ENCODE results near the gene CYP2B6.
"Not testable (repeated sequence)": the region's sequence is repeated elsewhere in the genome, so short reads cannot be mapped to it uniquely, and the experiment has no call there.

Gene CYP2B6

DNA sequence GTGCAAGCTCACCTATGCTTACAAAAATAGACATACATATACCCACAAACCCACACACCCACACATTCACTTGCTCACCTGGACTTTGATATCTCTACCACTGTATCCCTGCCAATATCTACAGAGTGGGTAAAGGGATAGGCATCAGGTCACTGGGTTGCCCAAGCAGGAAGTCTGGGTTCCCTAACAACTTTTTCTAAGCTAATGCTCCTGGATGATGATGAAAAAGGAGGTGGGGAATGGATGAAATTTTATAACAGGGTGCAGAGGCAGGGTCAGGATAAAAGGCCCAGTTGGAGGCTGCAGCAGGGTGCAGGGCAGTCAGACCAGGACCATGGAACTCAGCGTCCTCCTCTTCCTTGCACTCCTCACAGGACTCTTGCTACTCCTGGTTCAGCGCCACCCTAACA is at the start of gene CYP2B6:
TSS of gene CYP2B6 (plus strand) at position 311 of the 410 bp plus-strand sequence. CDS start at position 335, 24 bp downstream.
- H3K36me3 Mint-ChIP-seq (ENCODE audit: low read depth): no peaks in the 10 kb centered on the region
- no peak for DNase-seq
- no peak within 1 kb of the TSS for H3K27ac Mint-ChIP-seq

DNA sequence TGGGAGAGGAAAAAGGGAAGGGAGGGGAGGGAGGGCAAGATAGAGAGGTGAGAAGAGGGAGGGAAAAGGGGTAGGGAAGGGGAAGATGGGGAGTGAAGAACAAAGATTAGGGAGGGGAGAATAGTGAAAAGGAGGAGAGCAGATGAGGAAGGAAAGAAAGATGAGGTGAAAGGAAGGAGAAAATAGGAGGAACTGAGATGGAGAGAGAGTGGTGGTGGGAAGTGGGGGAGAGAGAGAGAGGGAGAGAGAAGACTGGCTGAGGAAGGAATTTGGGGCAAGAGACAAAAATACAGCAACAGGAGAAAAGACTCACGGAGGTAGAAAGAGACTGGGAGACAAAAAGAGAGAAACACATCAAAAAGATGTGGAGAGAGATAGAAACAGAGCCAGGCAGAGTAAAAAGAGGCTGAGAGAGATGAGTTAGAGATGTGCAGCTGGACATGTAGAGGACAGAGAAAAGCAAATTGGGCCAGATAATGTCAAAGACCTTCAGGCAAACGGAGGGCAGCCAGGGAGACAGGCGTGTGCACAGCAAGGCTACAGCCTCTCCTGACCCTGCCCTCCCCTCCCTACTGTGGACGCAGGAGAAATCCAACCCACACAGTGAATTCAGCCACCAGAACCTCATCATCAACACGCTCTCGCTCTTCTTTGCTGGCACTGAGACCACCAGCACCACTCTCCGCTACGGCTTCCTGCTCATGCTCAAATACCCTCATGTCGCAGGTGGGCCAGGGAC is 49.4 kb upstream of the CYP2B6 start:
- peaks cover 31% of the 10 kb centered on the region for H3K27me3 Mint-ChIP-seq
- no peak for DNase-seq
- H3K4me3 Mint-ChIP-seq: no peak overlapping the region
- peaks cover 4% of the 10 kb centered on the region for H3K4me1 Mint-ChIP-seq (ENCODE audit: low read depth)
- no peaks in the 10 kb centered on the region for H3K9me3 Mint-ChIP-seq
- no peak overlapping the region for H3K27ac Mint-ChIP-seq
- H3K36me3 Mint-ChIP-seq (ENCODE audit: low read depth): no peaks in the 10 kb centered on the region

More for the DNA sequence above, at the start of gene CYP2B6:
- Mint-ChIP-seq H3K27me3 (peaks cover 10% of the 10 kb centered on the region), H3K9me3 (peaks cover 13% of the 10 kb centered on the region), H3K4me1 (ENCODE audit: low read depth) (peaks cover 8% of the 10 kb centered on the region), H3K4me3 (no peak within 1 kb of the TSS)

DNA sequence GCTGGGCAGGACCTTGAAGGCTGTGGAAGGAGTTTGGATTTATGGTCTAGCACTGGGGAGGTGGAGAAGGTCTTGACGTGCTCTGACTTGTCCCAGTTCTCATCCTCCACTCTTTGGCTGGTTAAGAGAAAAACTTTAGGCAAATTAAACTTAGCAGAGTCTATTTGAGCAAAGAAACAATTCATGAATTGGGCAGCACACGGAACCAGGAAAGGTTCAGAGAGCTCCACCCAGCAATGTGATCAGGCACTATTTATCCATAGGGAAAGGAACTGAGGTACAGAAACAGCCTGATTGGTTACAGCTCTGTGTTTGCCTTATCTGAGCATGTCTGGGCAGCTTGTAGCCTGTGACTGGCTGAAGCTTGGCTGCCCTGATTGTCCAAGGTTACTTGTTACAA is 45.4 kb upstream of the CYP2B6 start:
- no peak for DNase-seq
- no peak overlapping the region for H3K27ac Mint-ChIP-seq
- H3K9me3 Mint-ChIP-seq: no peaks in the 10 kb centered on the region
- H3K4me3 Mint-ChIP-seq: no peak overlapping the region
- H3K4me1 Mint-ChIP-seq (ENCODE audit: low read depth): no peaks in the 10 kb centered on the region
- H3K36me3 Mint-ChIP-seq (ENCODE audit: low read depth): no peaks in the 10 kb centered on the region
- peaks cover 30% of the 10 kb centered on the region for H3K27me3 Mint-ChIP-seq

DNA sequence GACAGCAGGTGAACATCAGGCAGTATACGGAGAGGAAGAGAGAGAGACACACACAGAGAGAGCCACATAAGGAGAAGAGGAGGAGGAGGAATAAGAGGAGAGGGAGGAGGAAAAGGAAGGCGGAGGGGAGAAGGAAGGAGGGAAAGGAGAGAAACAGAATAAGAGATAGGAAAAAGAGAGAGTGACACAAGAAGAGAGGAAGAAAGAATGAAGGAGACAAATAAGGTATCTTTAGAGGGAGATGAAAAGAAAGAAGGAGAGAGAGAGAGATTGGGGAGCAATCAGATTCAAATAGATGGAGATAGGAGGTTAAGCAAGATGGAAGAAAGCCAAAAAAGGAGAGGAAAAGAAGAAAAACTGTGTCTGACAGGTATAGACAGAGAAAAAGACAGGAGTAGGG is 44.0 kb upstream of the CYP2B6 start:
- DNase-seq: no peak
- Mint-ChIP-seq H3K4me1 (ENCODE audit: low read depth) (no peaks in the 10 kb centered on the region), H3K27me3 (peaks cover 36% of the 10 kb centered on the region), H3K4me3 (no peak overlapping the region), H3K9me3 (peaks cover 5% of the 10 kb centered on the region), H3K27ac (no peak overlapping the region), H3K36me3 (ENCODE audit: low read depth) (no peaks in the 10 kb centered on the region)

DNA sequence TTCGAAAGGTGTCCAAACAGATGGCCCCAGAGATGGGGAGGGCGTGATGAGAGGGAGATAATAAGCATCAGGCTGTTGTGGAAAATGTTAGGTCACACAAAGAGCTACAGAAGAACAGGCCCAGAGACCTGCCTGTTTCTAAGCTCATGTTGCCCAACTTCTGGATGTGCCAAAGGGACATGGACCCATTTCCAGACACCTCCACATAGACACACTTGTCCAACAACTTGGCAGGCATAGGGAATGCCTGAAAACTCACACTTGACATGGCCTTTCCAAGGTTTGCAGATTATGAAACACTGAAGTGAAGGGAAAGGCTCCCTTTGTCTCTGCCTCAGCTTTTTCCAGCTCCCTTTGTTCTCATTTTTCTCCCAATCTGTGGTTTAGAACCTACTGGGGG is 43.5 kb upstream of the CYP2B6 start:
- Mint-ChIP-seq H3K27me3 (peaks cover 36% of the 10 kb centered on the region), H3K27ac (no peak overlapping the region), H3K9me3 (peaks cover 5% of the 10 kb centered on the region), H3K4me1 (ENCODE audit: low read depth) (no peaks in the 10 kb centered on the region), H3K4me3 (no peak overlapping the region), H3K36me3 (ENCODE audit: low read depth) (no peaks in the 10 kb centered on the region)
- DNase-seq: no peak

DNA sequence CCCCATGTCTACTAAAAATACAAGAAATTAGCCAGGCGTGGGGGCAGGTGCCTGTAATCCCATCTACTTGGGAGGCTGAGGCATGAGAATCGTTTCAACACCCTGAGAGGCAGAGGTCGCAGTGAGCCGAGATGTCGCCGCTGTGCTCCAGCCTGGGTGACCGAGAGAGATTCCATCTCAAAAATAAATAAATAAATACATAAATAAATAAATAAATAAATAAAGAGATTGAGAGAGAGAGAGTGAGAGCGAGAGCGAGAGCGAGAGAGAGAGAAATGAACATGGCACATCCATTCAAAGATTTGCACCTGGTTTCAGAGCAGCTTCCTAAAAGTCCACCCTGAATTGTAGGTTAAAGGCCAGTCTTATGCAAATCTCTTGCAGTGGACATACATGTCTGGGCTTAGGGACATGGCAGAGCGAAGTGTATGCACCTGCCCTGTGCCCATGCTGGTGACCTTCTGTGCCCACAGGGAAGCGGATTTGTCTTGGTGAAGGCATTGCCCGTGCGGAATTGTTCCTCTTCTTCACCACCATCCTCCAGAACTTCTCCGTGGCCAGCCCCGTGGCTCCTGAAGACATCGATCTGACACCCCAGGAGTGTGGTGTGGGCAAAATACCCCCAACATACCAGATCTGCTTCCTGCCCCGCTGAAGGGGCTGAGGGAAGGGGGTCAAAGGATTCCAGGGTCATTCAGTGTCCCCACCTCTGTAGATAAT is 42.3 kb upstream of the CYP2B6 start:
- no peak overlapping the region for H3K4me3 Mint-ChIP-seq
- DNase-seq: no peak
- H3K27me3 Mint-ChIP-seq: peaks cover 36% of the 10 kb centered on the region
- H3K9me3 Mint-ChIP-seq: peaks cover 16% of the 10 kb centered on the region
- H3K36me3 Mint-ChIP-seq (ENCODE audit: low read depth): no peaks in the 10 kb centered on the region
- no peaks in the 10 kb centered on the region for H3K4me1 Mint-ChIP-seq (ENCODE audit: low read depth)
- no peak overlapping the region for H3K27ac Mint-ChIP-seq

DNA sequence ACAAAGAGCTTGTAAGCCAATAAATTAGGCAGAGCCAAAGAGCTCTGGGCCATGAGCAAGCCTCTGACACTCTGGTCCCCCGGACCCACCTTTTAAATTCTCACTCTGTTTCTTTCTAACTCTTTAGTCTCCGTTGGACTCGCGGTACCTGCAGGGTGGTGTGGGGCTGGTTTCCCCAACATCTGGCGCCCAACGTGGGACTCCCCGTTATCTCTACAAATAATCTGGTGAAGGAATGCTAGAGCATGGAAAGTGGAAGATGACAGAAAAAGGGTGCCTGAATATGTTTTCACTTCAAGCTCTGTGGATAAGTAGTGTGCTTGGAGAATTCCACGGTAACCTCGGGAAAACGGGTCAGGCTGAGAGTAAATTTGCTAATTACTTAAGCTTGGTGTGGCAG is 36.5 kb upstream of the CYP2B6 start:
- Mint-ChIP-seq H3K4me1 (ENCODE audit: low read depth) (no peaks in the 10 kb centered on the region), H3K36me3 (ENCODE audit: low read depth) (peaks cover 5% of the 10 kb centered on the region), H3K27me3 (peaks cover 11% of the 10 kb centered on the region), H3K9me3 (peaks cover 42% of the 10 kb centered on the region), H3K4me3 (no peak overlapping the region), H3K27ac (no peak overlapping the region)
- no peak for DNase-seq

DNA sequence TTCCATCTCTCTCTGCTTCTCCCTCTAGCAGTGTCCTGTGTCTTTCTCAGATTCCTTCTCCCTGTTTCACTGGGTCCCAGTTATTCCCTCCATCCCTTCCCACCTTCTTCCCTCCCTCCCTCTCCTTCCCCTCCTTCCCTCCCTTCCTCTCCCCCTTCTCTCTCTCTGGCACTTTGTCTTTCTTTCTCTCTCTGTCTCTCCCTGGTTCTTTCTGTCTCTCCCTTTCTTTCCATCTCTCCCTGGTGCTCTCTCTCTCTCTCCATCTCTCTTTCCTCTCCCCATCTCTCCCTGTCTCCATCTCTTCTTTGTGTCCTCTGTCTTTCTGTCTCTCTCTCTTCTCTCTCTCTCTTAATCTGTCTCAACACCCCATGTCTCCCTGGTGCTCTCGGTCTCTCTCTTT is 31.7 kb upstream of the CYP2B6 start:
- no peak overlapping the region for H3K27ac Mint-ChIP-seq
- no peak overlapping the region for H3K4me3 Mint-ChIP-seq
- H3K9me3 Mint-ChIP-seq: peaks cover 19% of the 10 kb centered on the region
- H3K27me3 Mint-ChIP-seq: peaks cover 16% of the 10 kb centered on the region
- no peaks in the 10 kb centered on the region for H3K4me1 Mint-ChIP-seq (ENCODE audit: low read depth)
- DNase-seq: no peak
- peaks cover under 1% of the 10 kb centered on the region for H3K36me3 Mint-ChIP-seq (ENCODE audit: low read depth)

DNA sequence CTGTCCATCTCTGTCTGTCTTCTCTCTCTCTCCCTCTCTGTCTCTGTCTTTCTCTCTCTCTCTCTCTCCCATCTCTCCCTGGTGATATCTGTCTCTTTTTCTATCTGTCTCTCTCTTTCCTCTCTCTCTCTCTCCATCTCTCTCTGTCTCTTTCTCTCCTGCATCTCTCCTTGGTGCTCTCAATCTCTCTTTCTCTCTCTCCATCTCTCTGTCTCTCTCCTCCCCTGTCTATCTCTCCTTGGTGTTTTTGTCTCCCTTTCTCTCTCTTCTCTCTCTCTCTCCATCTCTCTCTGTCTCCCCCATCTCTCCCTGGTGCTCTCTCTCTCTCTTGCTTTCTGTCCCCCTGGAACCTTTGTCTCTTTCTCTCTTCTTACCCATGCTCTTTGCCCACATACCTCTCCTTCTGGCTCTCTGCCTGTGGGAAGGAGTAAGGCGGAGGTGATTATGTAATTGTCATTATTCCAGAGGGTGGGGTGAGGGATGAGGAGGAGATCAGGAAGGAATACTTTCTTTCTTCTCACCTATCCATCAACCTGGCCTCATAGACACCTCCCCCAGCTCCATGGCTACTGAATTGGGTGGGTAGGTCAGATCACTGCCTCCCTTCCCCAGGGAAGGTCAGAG is 30.9 kb upstream of the CYP2B6 start:
- no peak overlapping the region for H3K27ac Mint-ChIP-seq
- peaks cover 12% of the 10 kb centered on the region for H3K9me3 Mint-ChIP-seq
- no peak overlapping the region for H3K4me3 Mint-ChIP-seq
- peaks cover 16% of the 10 kb centered on the region for H3K27me3 Mint-ChIP-seq
- H3K4me1 Mint-ChIP-seq (ENCODE audit: low read depth): no peaks in the 10 kb centered on the region
- H3K36me3 Mint-ChIP-seq (ENCODE audit: low read depth): no peaks in the 10 kb centered on the region
- DNase-seq: no peak

DNA sequence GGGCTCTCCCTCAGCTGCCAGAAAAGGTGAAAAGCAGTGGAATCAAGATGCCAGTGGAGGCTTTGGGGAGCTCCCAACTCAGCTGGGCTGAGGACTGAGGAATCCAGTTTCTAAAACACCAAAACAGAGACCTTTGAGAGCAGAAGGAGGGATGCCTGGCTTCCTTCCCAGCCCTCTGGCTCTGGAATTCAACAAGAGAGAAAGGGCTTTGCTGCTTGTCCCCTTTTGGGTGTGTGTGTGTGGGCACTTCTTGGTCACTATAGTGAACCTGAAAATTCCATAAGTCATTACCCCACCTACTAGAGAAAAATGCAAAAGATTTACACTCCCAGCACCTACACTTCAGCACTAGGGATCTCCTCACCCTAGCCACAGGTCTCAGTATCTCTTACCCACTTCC is 30.3 kb upstream of the CYP2B6 start:
- Mint-ChIP-seq H3K9me3 (peaks cover 11% of the 10 kb centered on the region), H3K4me3 (no peak overlapping the region)

DNA sequence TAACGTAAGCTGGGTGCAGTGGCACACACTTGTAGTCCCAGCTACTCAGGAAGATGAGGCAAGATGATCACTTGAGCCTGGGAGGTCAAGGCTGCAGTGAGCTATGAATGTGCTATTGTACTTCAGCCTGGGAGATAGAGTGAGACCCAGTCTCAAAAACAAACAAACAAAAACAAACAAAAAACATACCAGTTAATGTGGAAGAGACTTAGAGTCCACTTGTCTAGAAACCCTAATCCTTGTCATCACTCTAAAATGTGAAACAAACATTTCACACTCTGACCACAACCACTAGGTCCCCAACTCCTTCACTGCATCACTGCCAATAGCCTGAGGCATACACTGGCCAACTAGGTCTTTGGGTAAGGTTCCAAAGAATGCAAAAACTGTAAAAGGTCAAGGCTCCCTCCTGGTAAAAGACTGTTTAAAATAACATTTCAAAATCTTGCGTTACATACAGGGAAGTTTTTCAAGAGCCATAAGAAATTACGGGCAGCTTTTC is 28.6 kb upstream of the CYP2B6 start:
- Mint-ChIP-seq H3K27ac (no peak overlapping the region), H3K36me3 (ENCODE audit: low read depth) (no peaks in the 10 kb centered on the region), H3K4me3 (no peak overlapping the region), H3K9me3 (no peaks in the 10 kb centered on the region), H3K27me3 (peaks cover 16% of the 10 kb centered on the region), H3K4me1 (ENCODE audit: low read depth) (no peaks in the 10 kb centered on the region)
- no peak for DNase-seq

More for the DNA sequence above, 30.3 kb upstream of the CYP2B6 start:
- Mint-ChIP-seq H3K4me1 (ENCODE audit: low read depth) (no peaks in the 10 kb centered on the region), H3K27me3 (peaks cover 16% of the 10 kb centered on the region), H3K36me3 (ENCODE audit: low read depth) (no peaks in the 10 kb centered on the region), H3K27ac (no peak overlapping the region)
- no peak for DNase-seq

DNA sequence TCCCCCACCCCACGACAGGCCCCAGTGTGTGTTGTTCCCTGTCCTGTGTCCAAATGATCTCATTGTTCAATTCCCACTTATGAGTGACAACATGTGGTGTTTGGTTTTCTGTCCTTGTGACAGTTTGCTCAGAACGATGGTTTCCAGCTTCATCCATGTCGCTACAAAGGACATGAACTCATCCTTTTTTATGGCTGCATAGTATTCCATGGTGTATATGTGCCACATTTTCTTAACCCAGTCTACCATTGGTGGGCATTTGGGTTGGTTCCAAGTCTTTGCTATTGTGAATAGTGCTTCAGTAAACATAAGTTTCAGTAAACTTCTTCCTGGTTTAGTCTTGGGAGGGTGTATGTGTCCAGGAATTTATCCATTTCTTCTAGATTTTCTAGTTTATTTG is 26.7 kb upstream of the CYP2B6 start:
- not testable (repeated sequence) for H3K27ac Mint-ChIP-seq; H3K4me3 Mint-ChIP-seq; H3K4me1 Mint-ChIP-seq (ENCODE audit: low read depth); H3K36me3 Mint-ChIP-seq (ENCODE audit: low read depth); H3K9me3 Mint-ChIP-seq; DNase-seq
- peaks cover 16% of the 10 kb centered on the region for H3K27me3 Mint-ChIP-seq

DNA sequence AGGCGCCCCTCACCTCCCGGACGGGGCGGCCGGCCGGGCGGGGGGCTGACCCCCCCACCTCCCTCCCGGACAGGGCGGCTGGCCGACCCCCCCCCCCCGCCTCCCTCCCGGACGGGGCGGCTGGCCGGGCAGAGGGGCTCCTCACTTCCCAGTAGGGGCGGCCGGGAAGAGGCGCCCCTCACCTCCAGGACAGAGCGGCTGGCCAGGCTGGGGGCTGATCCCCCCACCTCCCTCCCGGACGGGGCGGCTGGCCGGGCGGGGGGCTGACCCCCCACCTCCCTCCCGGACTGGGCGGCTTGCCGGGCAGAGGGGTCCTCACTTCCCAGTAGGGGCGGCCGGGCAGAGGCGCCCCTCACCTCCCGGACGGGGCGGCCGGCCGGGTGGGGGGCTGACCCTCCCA is 25.7 kb upstream of the CYP2B6 start:
- peaks cover 16% of the 10 kb centered on the region for H3K27me3 Mint-ChIP-seq
- H3K9me3 Mint-ChIP-seq; H3K27ac Mint-ChIP-seq; H3K4me3 Mint-ChIP-seq; DNase-seq; H3K36me3 Mint-ChIP-seq (ENCODE audit: low read depth): not testable (repeated sequence)
- peaks cover 19% of the 10 kb centered on the region for H3K4me1 Mint-ChIP-seq (ENCODE audit: low read depth)

DNA sequence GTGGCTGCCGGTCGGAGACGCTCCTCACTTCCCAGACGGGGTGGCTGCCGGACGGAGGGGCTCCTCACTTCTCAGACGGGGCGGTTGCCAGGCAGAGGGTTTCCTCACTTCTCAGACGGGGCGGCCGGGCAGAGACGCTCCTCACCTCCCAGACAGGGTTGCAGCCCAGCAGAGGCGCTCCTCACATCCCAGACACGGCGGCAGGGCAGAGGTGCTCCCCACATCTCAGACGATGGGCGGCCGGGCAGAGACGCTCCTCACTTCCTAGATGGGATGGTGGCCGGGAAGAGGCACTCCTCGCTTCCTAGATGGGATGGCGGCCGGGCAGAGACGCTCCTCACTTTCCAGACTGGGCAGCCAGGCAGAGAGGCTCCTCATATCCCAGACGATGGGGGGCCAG is 24.5 kb upstream of the CYP2B6 start:
- not testable (repeated sequence) for H3K36me3 Mint-ChIP-seq (ENCODE audit: low read depth); H3K9me3 Mint-ChIP-seq; DNase-seq; H3K4me3 Mint-ChIP-seq; H3K27ac Mint-ChIP-seq
- Mint-ChIP-seq H3K4me1 (ENCODE audit: low read depth) (peaks cover 31% of the 10 kb centered on the region), H3K27me3 (peaks cover 12% of the 10 kb centered on the region)

DNA sequence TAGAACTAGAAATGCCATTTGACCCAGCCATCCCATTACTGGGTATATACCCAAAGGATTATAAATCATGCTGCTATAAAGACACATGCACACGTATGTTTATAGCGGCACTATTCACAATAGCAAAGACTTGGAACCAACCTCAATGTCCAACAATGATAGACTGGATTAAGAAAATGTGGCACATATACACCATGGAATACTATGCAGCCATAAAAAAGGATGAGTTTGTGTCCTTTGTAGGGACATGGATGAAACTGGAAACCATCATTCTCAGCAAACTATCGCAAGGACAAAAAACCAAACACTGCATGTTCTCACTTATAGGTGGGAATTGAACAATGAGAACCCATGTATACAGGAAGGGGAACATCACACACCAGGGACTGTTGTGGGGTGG is 23.0 kb upstream of the CYP2B6 start:
- not testable (repeated sequence) for H3K27me3 Mint-ChIP-seq; H3K36me3 Mint-ChIP-seq (ENCODE audit: low read depth); H3K4me3 Mint-ChIP-seq; H3K9me3 Mint-ChIP-seq; H3K27ac Mint-ChIP-seq; DNase-seq
- peaks cover 32% of the 10 kb centered on the region for H3K4me1 Mint-ChIP-seq (ENCODE audit: low read depth)

Measured in activated T-cell treated with anti-CD3 and anti-CD28 coated beads, Interleukin-2, amount 50 U/mL, for 24 hours (primary cell).